Epithelial cell of prostate (primary cell): ENCODE results near the gene ADAMTS3.
A peak's percentile ranks its signal among the peaks of the same experiment; 100 is the strongest.

Experiments
- DNase-seq: peaks from one replicate; pipeline ENCODE4 v3.0.0-alpha.2; 2011; ENCODE audit warnings: low read depth, low spot score
- H3K27ac ChIP-seq: fragments of 450-650 bp; 2 replicates; pipeline ENCODE4 v1.5.1; 2017; ENCODE audit warnings: mild to moderate bottlenecking

The ADAMTS3 gene

GRCh38 chr4:72424006-72424405, 145.0 kb downstream of the ADAMTS3 start:
- DNase-seq: no peak
- H3K27ac ChIP-seq: no peak overlapping the region

- DNase-seq: no peak
Observed at GRCh38 chr4:72422416-72422815, 146.6 kb downstream of the ADAMTS3 start.

GRCh38 chr4:72418458-72418857, 150.6 kb downstream of the ADAMTS3 start:
- no peak overlapping the region for H3K27ac ChIP-seq
- DNase-seq: no peak

More at GRCh38 chr4:72422416-72422815, 146.6 kb downstream of the ADAMTS3 start:
- H3K27ac ChIP-seq: no peak overlapping the region

- H3K27ac ChIP-seq: no peak overlapping the region
- DNase-seq: no peak
Observed at GRCh38 chr4:72410158-72410557, 158.9 kb downstream of the ADAMTS3 start.

GRCh38 chr4:72408568-72408967, 160.5 kb downstream of the ADAMTS3 start:
- no peak overlapping the region for H3K27ac ChIP-seq
- DNase-seq: no peak

GRCh38 chr4:72405417-72405816, 163.6 kb downstream of the ADAMTS3 start:
- no peak overlapping the region for H3K27ac ChIP-seq
- DNase-seq: no peak

- H3K27ac ChIP-seq: no peak overlapping the region
Observed at GRCh38 chr4:72397314-72397713, 171.7 kb downstream of the ADAMTS3 start.

GRCh38 chr4:72394012-72394663, 174.9 kb downstream of the ADAMTS3 start:
- peak overlapping the region; percentile 58 for H3K27ac ChIP-seq
- DNase-seq: peak; percentile 74

More at GRCh38 chr4:72397314-72397713, 171.7 kb downstream of the ADAMTS3 start:
- no peak for DNase-seq

GRCh38 chr4:72391281-72391680, 177.7 kb downstream of the ADAMTS3 start:
- DNase-seq: no peak
- H3K27ac ChIP-seq: no peak overlapping the region

GRCh38 chr4:72390409-72390808, 178.6 kb downstream of the ADAMTS3 start:
- H3K27ac ChIP-seq: no peak overlapping the region
- no peak for DNase-seq

GRCh38 chr4:72388521-72388920, 180.5 kb downstream of the ADAMTS3 start:
- DNase-seq: no peak
- H3K27ac ChIP-seq: no peak overlapping the region

- no peak for DNase-seq
- no peak overlapping the region for H3K27ac ChIP-seq
Observed at GRCh38 chr4:72387959-72388358, 181.1 kb downstream of the ADAMTS3 start.

- H3K27ac ChIP-seq: no peak overlapping the region
- DNase-seq: no peak
Observed at GRCh38 chr4:72383439-72383838, 185.6 kb downstream of the ADAMTS3 start.

- DNase-seq: no peak
- no peak overlapping the region for H3K27ac ChIP-seq
Observed at GRCh38 chr4:72378901-72379300, 190.1 kb downstream of the ADAMTS3 start.

GRCh38 chr4:72377491-72378194, 191.4 kb downstream of the ADAMTS3 start:
- no peak overlapping the region for H3K27ac ChIP-seq
- DNase-seq: no peak

- no peak for DNase-seq
- H3K27ac ChIP-seq: no peak overlapping the region
Observed at GRCh38 chr4:72376901-72377300, 192.1 kb downstream of the ADAMTS3 start.

- peak; percentile 45 for DNase-seq
- peak overlapping the region; percentile 11 for H3K27ac ChIP-seq
Observed at GRCh38 chr4:72375073-72375736, 193.8 kb downstream of the ADAMTS3 start.

GRCh38 chr4:72374159-72374558, 194.9 kb downstream of the ADAMTS3 start:
- DNase-seq: no peak
- no peak overlapping the region for H3K27ac ChIP-seq

GRCh38 chr4:72366601-72367000, 202.4 kb downstream of the ADAMTS3 start:
- H3K27ac ChIP-seq: no peak overlapping the region
- no peak for DNase-seq

- no peak overlapping the region for H3K27ac ChIP-seq
- DNase-seq: no peak
Observed at GRCh38 chr4:72365981-72366380, 203.0 kb downstream of the ADAMTS3 start.

GRCh38 chr4:72365016-72365415, 204.0 kb downstream of the ADAMTS3 start:
- no peak for DNase-seq
- no peak overlapping the region for H3K27ac ChIP-seq
